Spleen (tissue), 11 donors: ENCODE measurements around the gene TBC1D22B. TPM values are rescaled to one million over a fixed set of nuclear protein-coding genes. Genes with fewer than 3 reads are reported as not detected.
"Not testable (repeated sequence)": the region's sequence is repeated elsewhere in the genome, so short reads cannot be mapped to it uniquely, and the experiment has no call there.

Experiments used
- DNase-seq: peaks from one replicate; pipeline ENCODE4 v3.0.0-alpha.2; 2020
- H3K27ac ChIP-seq, 8 donors: fragments of 200-600 bp; sonication (generic) in 7 of 8; 1 replicate in 4 of 8; 2 replicates in 4 of 8; pipeline versions ENCODE4 v1.5.0 to v1.8.0; 2016 to 2021; ENCODE audit warnings: inconsistent platforms in 4 of 8, mild to moderate bottlenecking in 4 of 8, moderate library complexity in 1 of 8
- H3K27me3 ChIP-seq, 7 donors: fragments of 200-600 bp; sonication (generic) in 6 of 7; replicated peaks in 1 of 7; 1 replicate in 4 of 7; 2 replicates in 3 of 7; pipeline versions ENCODE4 v1.5.0 to v1.8.0; 2016 to 2021; ENCODE audit warnings: inconsistent platforms in 3 of 7, mild to moderate bottlenecking in 1 of 7
- H3K36me3 ChIP-seq, 6 donors: fragments of 200-600 bp; sonication (generic) in 5 of 6; 1 replicate in 4 of 6; 2 replicates in 2 of 6; pipeline versions ENCODE4 v1.5.0 to v1.8.0; 2016 to 2021; ENCODE audit warnings: inconsistent platforms in 2 of 6
- H3K4me1 ChIP-seq, 6 donors: fragments of 200-600 bp; sonication (generic) in 5 of 6; 1 replicate in 3 of 6; 2 replicates in 3 of 6; pipeline versions ENCODE4 v1.5.0 to v1.8.0; 2016 to 2021; ENCODE audit warnings: inconsistent platforms in 3 of 6
- H3K4me3 ChIP-seq, 8 donors: fragments of 200-600 bp; sonication (generic) in 7 of 8; 1 replicate in 4 of 8; 2 replicates in 4 of 8; pipeline versions ENCODE4 v1.5.0 to v1.8.0; 2016 to 2021; ENCODE audit warnings: inconsistent platforms in 4 of 8, mild to moderate bottlenecking in 4 of 8, moderate library complexity in 2 of 8
- H3K9me3 ChIP-seq, 8 donors: fragments of 200-600 bp; sonication (generic) in 7 of 8; 1 replicate in 4 of 8; 2 replicates in 4 of 8; pipeline versions ENCODE4 v1.5.0 to v1.8.0; 2016 to 2021; ENCODE audit warnings: inconsistent platforms in 4 of 8
- POLR2A ChIP-seq, 3 donors: fragments of 450-650 bp; IDR thresholded peaks; one replicate each; pipeline ENCODE4 v1.5.1; 2017; ENCODE audit warnings: antibody characterized with exemption in 3 of 3, mild to moderate bottlenecking in 1 of 3
- POLR2AphosphoS5 ChIP-seq, 3 donors: sonication (generic); formaldehyde crosslinking; IDR thresholded peaks; one replicate each; pipeline ENCODE4 v1.5.1; 2017; ENCODE audit warnings: antibody characterized with exemption in 3 of 3
- WGBS, 5 donors: extraction: QIAGEN DNeasy Blood & Tissue Kit in 3 of 5; methylation state at CpG; one replicate each; pipeline versions ENCODE4 v1.1.5 to v1.1.7; 2013 to 2018; 5-methylcytosine and 5-hydroxymethylcytosine counted together
- intact Hi-C: fragments of 100-400 bp; cut with DNase I; formaldehyde crosslinking; loops from one replicate; pipeline ENCODE4 v1.15.0; 2023; ENCODE audit warnings: low total_unique reads
- polyA plus RNA-seq, 3 donors: library from polyadenylated mRNA; stranded (reverse); fragments of 200-250 nt; gene quantifications; one replicate each; pipeline ENCODE4 v1.2.1, GENCODE V29; 2013
- total RNA-seq, 7 donors: library from RNA; depleted of rRNA in 3 of 7; stranded (reverse); fragments of >200 nt in 3 of 7; fragmentation: NEBNext Ultra II Directional in 4 of 7; extraction: Animal tissue kit (Norgen Biotek cat#: 25700) in 4 of 7; gene quantifications; one replicate each; pipeline versions ENCODE4 v1.1.0 to v1.2.1, GENCODE V29; 2016 to 2021
- TF ChIP-seq, protein P1 (sequence below), 11 experiments: fragments of 200-600 bp in 7 of 11; fragments of 450-650 bp in 4 of 11; sonication (generic) in 4 of 11; IDR thresholded peaks in 8 of 11; conservative IDR thresholded peaks in 3 of 11; 1 replicate in 7 of 11; 2 replicates in 4 of 11; pipeline versions ENCODE4 v1.4.0 to v1.8.0; 2016 to 2021; ENCODE audit warnings: antibody characterized with exemption in 11 of 11, inconsistent platforms in 4 of 11, mild to moderate bottlenecking in 1 of 11
- donor health status: healthy with polysubstance abuse.
- donor health status: DM: no; HTN: no; CAD: no; lungs with moderate emphysema.
- donor health status: DM: no; HTN: no; CAD: no.
- donor health status: Bipolar disorder and iron deficiency.
- donor health status: healthy.
- donor health status: DM: no; HTN: no; CAD: no.
- donor health status: DM: yes; HTN: yes; CAD: no.

Gene TBC1D22B
- total and polyA plus RNA-seq, 10 donors: 4.2 to 12.7 (median 9.4) TPM

DNA sequence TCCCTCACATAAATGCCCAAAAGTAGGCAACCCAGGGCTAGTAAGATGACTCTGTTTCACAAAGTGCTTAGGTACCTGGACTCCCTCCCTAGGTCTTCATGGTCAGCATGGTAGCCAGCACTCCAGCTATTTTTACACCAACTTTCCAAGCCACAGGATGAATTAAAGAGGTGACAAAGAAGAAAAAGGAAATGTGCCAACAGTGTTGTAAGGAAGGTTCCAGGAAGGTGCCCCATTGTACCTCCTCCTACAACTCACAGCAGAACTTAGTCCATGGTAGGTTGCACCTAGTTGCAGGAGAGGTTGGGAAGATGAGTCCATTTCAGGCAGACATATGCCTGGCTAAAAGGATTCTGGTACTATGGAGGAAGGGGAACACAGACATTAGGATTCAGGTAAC, 76.5 kb downstream of the TBC1D22B start:
- Histone ChIP-seq H3K4me1 (no peaks in the 10 kb centered on the region), H3K27me3 (no peaks in the 10 kb centered on the region), H3K9me3 (no peaks in the 10 kb centered on the region), H3K4me3 (no peak overlapping the region), H3K27ac (no peak overlapping the region), H3K36me3 (peaks cover 0 to 51% (median 26%) of the 10 kb centered on the region in 6 donors)
- no peak for DNase-seq
- TF ChIP-seq POLR2A (IDR thresholded peaks at IDR 0.05) (no peak), POLR2AphosphoS5 (IDR thresholded peaks at IDR 0.05) (no peak)
- TF ChIP-seq, protein P1, sequence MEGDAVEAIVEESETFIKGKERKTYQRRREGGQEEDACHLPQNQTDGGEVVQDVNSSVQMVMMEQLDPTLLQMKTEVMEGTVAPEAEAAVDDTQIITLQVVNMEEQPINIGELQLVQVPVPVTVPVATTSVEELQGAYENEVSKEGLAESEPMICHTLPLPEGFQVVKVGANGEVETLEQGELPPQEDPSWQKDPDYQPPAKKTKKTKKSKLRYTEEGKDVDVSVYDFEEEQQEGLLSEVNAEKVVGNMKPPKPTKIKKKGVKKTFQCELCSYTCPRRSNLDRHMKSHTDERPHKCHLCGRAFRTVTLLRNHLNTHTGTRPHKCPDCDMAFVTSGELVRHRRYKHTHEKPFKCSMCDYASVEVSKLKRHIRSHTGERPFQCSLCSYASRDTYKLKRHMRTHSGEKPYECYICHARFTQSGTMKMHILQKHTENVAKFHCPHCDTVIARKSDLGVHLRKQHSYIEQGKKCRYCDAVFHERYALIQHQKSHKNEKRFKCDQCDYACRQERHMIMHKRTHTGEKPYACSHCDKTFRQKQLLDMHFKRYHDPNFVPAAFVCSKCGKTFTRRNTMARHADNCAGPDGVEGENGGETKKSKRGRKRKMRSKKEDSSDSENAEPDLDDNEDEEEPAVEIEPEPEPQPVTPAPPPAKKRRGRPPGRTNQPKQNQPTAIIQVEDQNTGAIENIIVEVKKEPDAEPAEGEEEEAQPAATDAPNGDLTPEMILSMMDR (IDR thresholded peaks at IDR 0.05 in 8 of 11, conservative IDR thresholded peaks at IDR 0.05 in 3 of 11): no peak
- intact Hi-C loops: no loop called here

DNA sequence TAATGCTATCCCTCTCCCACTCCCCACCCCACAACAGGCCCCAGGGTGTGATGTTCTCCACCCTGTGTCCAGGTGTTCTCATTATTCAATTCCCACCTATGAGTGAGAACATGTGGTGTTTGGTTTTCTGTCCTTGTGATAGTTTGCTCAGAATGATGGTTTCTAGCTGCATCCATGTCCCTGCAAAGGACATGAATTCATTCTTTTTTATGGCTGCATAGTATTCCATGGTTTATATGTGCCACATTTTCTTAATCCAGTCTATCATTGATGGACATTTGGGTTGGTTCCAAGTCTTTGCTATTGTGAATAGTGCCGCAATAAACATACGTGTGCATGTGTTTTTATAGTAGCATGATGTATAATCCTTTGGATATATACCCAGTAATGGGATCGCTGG, 80.7 kb downstream of the TBC1D22B start:
- H3K36me3 ChIP-seq, DNase-seq, H3K4me1 ChIP-seq, H3K9me3 ChIP-seq, H3K27me3 ChIP-seq, H3K27ac ChIP-seq, intact Hi-C loops, H3K4me3 ChIP-seq: not testable (repeated sequence)
- whole genome bisulfite sequencing, 5 donors: 96 to 99% (median 97%) methylated on average over 3 of the region's 3 CpGs

DNA sequence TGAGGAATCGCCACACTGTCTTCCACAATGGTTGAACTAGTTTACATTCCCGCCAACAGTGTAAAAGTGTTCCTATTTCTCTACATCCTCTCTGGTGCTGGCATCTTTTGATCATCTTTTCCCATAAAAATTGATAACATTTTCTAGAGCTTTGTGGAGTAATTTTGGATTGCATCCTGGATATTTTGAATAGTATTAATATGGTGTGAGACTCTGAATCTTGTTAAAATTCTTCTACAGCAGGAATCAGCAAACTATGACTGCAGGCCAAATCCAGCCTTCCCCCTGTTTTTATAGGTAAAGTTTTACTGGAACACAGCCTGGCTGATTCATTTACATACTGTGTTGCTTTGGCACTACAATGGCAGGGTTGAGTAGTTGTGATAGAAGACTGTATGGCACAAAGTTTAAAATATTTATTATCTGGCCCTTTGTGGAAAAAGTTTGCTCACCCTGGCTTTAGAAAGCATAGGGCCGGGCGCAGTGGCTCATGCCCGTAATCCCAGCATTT, 81.2 kb downstream of the TBC1D22B start:
- DNase-seq: no peak
- intact Hi-C loops: no loop called here
- Histone ChIP-seq H3K9me3 (no peaks in the 10 kb centered on the region), H3K4me1 (no peaks in the 10 kb centered on the region), H3K27me3 (no peaks in the 10 kb centered on the region), H3K27ac (no peak overlapping the region), H3K4me3 (no peak overlapping the region), H3K36me3 (peaks cover 0 to 5% (median 0%) of the 10 kb centered on the region in 6 donors)
- WGBS, 5 donors: 93 to 100% (median 98%) methylated on average over 5 of the region's 5 CpGs
- no peak for TF ChIP-seq POLR2A (IDR thresholded peaks at IDR 0.05)
- TF ChIP-seq POLR2AphosphoS5 (IDR thresholded peaks at IDR 0.05): no peak
- TF ChIP-seq, protein P1 (IDR thresholded peaks at IDR 0.05 in 8 of 11, conservative IDR thresholded peaks at IDR 0.05 in 3 of 11): no peak

DNA sequence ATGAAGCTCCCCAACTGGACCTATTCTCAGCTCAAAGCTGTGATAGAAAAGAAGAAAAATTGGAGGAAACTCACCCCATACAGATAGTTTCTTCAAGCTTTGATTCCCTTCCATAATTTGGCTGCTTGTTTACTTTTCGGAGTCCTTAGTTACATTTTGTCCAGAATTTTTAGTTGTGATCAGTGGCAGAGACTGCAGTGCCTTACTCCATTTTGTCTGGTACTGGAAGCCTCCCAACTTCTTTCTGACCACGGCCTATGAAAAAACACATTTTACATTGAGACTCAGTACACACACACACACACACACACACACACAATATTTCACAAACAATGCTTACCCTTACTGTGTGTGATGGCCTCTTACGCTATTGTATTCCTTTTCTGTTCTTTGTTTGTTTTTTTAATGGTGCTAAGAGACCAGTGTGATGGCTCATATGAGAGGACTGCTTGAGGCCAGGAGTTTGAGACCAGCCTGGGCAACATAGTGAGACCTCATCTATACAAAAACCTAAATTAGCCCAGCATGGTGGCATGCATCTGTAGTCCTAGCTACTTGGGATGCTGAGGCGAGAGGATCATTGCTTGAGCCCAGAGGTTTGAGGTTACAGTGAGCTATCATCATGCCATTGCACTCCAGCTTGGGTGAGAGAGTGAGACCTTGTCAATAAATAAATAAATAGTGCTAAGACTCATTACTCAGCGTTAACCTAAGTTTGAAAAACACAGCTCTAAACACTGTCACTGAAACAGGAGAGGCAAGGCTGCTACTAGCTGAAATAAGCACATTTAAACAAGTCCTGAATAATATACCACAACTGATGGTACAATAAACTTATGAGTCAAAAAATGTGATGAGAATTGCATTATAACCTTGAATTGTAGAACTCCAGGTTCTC, 82.4 kb downstream of the TBC1D22B start:
- no peak for DNase-seq
- WGBS, 5 donors: 88 to 96% (median 92%) methylated on average over 5 of the region's 5 CpGs
- intact Hi-C loops: no loop called here
- no peaks in the 10 kb centered on the region for H3K4me1 ChIP-seq
- no peaks in the 10 kb centered on the region for H3K36me3 ChIP-seq
- no peaks in the 10 kb centered on the region for H3K27me3 ChIP-seq
- TF ChIP-seq, protein P1 (IDR thresholded peaks at IDR 0.05 in 8 of 11, conservative IDR thresholded peaks at IDR 0.05 in 3 of 11): no peak
- no peak for TF ChIP-seq POLR2AphosphoS5 (IDR thresholded peaks at IDR 0.05)
- no peak for TF ChIP-seq POLR2A (IDR thresholded peaks at IDR 0.05)
- no peaks in the 10 kb centered on the region for H3K9me3 ChIP-seq
- H3K27ac ChIP-seq: no peak overlapping the region
- no peak overlapping the region for H3K4me3 ChIP-seq
